Measurements from ENCODE around the gene BEST4. TPM values are rescaled to one million over a fixed set of nuclear protein-coding genes. Genes with fewer than 3 reads are reported as not detected.

Gene BEST4
- total and polyA plus RNA-seq, 2 of the 13 experiments (the other 11 are each of a cell fraction or from before 2014, with no cell fraction given): 0.77 to 1.4 TPM

DNA sequence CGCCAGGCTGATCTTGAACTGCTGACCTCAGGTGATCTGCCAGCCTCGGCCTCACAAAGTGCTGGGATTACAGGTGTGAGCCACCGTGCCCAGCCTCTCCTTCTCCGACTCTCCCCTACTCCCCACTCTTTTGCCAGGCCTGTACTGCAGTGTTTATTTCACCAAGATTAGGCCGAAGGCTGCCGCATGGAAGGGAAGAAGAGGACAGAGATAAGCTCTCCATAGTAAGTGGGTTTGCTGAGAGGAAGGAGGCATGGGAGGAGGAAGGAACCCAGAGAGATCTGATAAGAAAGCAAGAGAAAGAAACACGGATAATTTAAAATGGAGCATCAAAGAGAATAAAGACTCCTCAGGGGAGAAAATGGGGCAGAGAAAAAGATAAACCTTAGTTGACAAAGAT is 46.4 kb upstream of the BEST4 start (continued):
- TF ChIP-seq, protein P1, sequence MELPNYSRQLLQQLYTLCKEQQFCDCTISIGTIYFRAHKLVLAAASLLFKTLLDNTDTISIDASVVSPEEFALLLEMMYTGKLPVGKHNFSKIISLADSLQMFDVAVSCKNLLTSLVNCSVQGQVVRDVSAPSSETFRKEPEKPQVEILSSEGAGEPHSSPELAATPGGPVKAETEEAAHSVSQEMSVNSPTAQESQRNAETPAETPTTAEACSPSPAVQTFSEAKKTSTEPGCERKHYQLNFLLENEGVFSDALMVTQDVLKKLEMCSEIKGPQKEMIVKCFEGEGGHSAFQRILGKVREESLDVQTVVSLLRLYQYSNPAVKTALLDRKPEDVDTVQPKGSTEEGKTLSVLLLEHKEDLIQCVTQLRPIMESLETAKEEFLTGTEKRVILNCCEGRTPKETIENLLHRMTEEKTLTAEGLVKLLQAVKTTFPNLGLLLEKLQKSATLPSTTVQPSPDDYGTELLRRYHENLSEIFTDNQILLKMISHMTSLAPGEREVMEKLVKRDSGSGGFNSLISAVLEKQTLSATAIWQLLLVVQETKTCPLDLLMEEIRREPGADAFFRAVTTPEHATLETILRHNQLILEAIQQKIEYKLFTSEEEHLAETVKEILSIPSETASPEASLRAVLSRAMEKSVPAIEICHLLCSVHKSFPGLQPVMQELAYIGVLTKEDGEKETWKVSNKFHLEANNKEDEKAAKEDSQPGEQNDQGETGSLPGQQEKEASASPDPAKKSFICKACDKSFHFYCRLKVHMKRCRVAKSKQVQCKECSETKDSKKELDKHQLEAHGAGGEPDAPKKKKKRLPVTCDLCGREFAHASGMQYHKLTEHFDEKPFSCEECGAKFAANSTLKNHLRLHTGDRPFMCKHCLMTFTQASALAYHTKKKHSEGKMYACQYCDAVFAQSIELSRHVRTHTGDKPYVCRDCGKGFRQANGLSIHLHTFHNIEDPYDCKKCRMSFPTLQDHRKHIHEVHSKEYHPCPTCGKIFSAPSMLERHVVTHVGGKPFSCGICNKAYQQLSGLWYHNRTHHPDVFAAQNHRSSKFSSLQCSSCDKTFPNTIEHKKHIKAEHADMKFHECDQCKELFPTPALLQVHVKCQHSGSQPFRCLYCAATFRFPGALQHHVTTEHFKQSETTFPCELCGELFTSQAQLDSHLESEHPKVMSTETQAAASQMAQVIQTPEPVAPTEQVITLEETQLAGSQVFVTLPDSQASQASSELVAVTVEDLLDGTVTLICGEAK (IDR thresholded peaks at IDR 0.05): no peak
- TF ChIP-seq, protein P1 (CRISPR knock-in tag; IDR thresholded peaks at IDR 0.05): no peak

Data from HepG2 (cell line).